Gastrocnemius medialis (tissue), 4 donors: Measurements from ENCODE around the gene PLA2G4A. TPM values are rescaled to one million over a fixed set of nuclear protein-coding genes. Genes with fewer than 3 reads are reported as not detected.

Experiments
- ATAC-seq, 2 donors: fragments of 150-250 bp; one replicate each; pipeline ENCODE4 v1.9.1; 2016
- DNase-seq, 2 donors: peaks; one replicate each; pipeline ENCODE4 v3.0.0-alpha.2; 2019
- H3K27ac ChIP-seq, 4 donors: fragments of 200-600 bp; sonication (generic); 1 replicate in 1 of 4; 2 replicates in 3 of 4; pipeline ENCODE4 v1.5.1; 2016 to 2018; ENCODE audit warnings: mild to moderate bottlenecking in 2 of 4, moderate library complexity in 1 of 4
- H3K27me3 ChIP-seq, 3 donors: fragments of 200-600 bp; sonication (generic) in 2 of 3; 1 replicate in 1 of 3; 2 replicates in 2 of 3; pipeline versions ENCODE4 v1.5.1 to v1.6.0; 2016 to 2019; ENCODE audit warnings: mild to moderate bottlenecking in 1 of 3, moderate library complexity in 1 of 3
- H3K36me3 ChIP-seq, 2 donors: fragments of 200-600 bp; sonication (generic) in 1 of 2; one replicate each; pipeline ENCODE4 v1.5.1; 2017 to 2018
- H3K4me1 ChIP-seq, 2 donors: fragments of 200-600 bp; sonication (generic) in 1 of 2; one replicate each; pipeline ENCODE4 v1.5.1; 2016 to 2017; ENCODE audit warnings: mild to moderate bottlenecking in 2 of 2
- H3K4me3 ChIP-seq, 4 donors: fragments of 200-600 bp; sonication (generic) in 3 of 4; 1 replicate in 1 of 4; 2 replicates in 3 of 4; pipeline ENCODE4 v1.5.1; 2016 to 2019; ENCODE audit warnings: mild to moderate bottlenecking in 2 of 4
- H3K9me3 ChIP-seq, 3 donors: fragments of 200-600 bp; sonication (generic) in 2 of 3; 1 replicate in 1 of 3; 2 replicates in 2 of 3; pipeline ENCODE4 v1.5.1; 2016 to 2019
- POLR2A ChIP-seq, 2 donors: fragments of 450-650 bp; IDR thresholded peaks; one replicate each; pipeline ENCODE4 v1.6.1; 2017; ENCODE audit warnings: antibody characterized with exemption in 2 of 2, mild to moderate bottlenecking in 2 of 2, moderate library complexity in 2 of 2
- in situ Hi-C, 4 donors: fragments of 200-750 bp; cut with MboI; loops; one replicate each; pipeline versions ENCODE4 v1.15.0 to v1.8.0; 2017; ENCODE audit warnings: low sequenced_read_pairs in 4 of 4
- intact Hi-C: fragments of 100-400 bp; cut with DNase I; formaldehyde crosslinking; loops from one replicate; pipeline ENCODE4 v1.15.1; 2023; ENCODE audit warnings: low total_unique reads
- total RNA-seq, 4 donors: library from RNA; depleted of rRNA; stranded (reverse); fragments of >200 nt; gene quantifications; one replicate each; pipeline versions ENCODE4 v1.1.0 to v1.2.3, GENCODE V29; 2016
- TF ChIP-seq, protein P1 (sequence below), 5 experiments: fragments of 450-650 bp in 3 of 5; fragments of 200-600 bp in 2 of 5; sonication (generic) in 2 of 5; IDR thresholded peaks in 4 of 5; conservative IDR thresholded peaks in 1 of 5; 1 replicate in 4 of 5; 2 replicates in 1 of 5; pipeline ENCODE4 v1.5.1; 2016 to 2019; ENCODE audit warnings: antibody characterized with exemption in 5 of 5, mild to moderate bottlenecking in 3 of 5, moderate library complexity in 3 of 5

PLA2G4A gene
- total RNA-seq, 4 donors from 2014 or later: 0.44 to 0.95 (median 0.75) TPM

DNA sequence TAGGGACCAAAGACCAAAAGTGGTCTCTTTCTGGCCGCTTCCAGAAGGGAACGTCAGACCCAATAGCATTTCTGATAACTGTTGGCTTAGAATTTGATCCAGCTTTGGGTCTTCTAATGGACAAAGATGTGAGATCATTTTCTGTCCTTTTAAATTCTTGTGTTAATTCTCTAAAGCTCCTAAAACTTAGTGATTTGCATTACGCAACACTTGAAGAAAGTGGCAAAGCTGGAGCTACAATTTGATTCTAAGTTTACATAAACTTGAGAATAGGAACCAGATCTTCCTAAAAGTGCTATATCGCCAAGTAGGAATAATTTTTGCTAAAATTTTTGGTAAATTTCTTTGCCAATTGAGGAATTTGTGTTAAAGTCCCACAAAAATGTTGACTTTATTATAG, 21.6 kb upstream of the PLA2G4A start:
- in situ Hi-C loops: no loop called here
- no peak overlapping the region for H3K4me3 ChIP-seq
- no peak for DNase-seq
- TF ChIP-seq, protein P1, sequence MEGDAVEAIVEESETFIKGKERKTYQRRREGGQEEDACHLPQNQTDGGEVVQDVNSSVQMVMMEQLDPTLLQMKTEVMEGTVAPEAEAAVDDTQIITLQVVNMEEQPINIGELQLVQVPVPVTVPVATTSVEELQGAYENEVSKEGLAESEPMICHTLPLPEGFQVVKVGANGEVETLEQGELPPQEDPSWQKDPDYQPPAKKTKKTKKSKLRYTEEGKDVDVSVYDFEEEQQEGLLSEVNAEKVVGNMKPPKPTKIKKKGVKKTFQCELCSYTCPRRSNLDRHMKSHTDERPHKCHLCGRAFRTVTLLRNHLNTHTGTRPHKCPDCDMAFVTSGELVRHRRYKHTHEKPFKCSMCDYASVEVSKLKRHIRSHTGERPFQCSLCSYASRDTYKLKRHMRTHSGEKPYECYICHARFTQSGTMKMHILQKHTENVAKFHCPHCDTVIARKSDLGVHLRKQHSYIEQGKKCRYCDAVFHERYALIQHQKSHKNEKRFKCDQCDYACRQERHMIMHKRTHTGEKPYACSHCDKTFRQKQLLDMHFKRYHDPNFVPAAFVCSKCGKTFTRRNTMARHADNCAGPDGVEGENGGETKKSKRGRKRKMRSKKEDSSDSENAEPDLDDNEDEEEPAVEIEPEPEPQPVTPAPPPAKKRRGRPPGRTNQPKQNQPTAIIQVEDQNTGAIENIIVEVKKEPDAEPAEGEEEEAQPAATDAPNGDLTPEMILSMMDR (IDR thresholded peaks at IDR 0.05 in 4 of 5, conservative IDR thresholded peaks at IDR 0.05 in 1 of 5): no peak
- no peak for TF ChIP-seq POLR2A (IDR thresholded peaks at IDR 0.05)
- no peak for ATAC-seq
- H3K9me3 ChIP-seq: no peaks in the 10 kb centered on the region
- no peak overlapping the region for H3K27ac ChIP-seq
- no peaks in the 10 kb centered on the region for H3K27me3 ChIP-seq
- H3K4me1 ChIP-seq: no peaks in the 10 kb centered on the region
- intact Hi-C loops: no loop called here
- no peaks in the 10 kb centered on the region for H3K36me3 ChIP-seq

DNA sequence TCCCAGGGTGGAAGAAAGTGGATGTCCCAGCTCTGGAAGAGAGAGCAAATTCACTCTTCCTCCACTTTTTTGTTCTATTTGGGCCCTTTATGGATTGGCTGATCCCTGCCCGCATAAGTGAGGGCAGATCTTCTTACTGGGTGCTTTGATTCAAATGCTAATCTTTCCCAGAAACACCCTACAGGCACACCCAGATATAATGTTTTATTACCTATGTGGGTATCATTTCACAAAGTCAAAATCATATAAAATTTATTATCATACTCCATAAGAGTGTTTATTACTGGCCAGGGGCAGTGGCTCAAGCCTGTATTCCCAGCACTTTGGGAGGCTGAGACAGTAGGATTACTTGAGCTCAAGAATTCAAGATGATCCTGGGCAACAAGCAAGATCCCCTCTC, 16.9 kb upstream of the PLA2G4A start:
- DNase-seq (no peak), ATAC-seq (no peak)
- Histone ChIP-seq H3K27me3 (no peaks in the 10 kb centered on the region), H3K27ac (no peak overlapping the region), H3K4me3 (no peak overlapping the region), H3K4me1 (no peaks in the 10 kb centered on the region), H3K36me3 (no peaks in the 10 kb centered on the region), H3K9me3 (no peaks in the 10 kb centered on the region)
- in situ Hi-C loops (no loop called here), intact Hi-C loops (no loop called here)
- TF ChIP-seq, protein P1 (IDR thresholded peaks at IDR 0.05 in 4 of 5, conservative IDR thresholded peaks at IDR 0.05 in 1 of 5): no peak
- no peak for TF ChIP-seq POLR2A (IDR thresholded peaks at IDR 0.05)

DNA sequence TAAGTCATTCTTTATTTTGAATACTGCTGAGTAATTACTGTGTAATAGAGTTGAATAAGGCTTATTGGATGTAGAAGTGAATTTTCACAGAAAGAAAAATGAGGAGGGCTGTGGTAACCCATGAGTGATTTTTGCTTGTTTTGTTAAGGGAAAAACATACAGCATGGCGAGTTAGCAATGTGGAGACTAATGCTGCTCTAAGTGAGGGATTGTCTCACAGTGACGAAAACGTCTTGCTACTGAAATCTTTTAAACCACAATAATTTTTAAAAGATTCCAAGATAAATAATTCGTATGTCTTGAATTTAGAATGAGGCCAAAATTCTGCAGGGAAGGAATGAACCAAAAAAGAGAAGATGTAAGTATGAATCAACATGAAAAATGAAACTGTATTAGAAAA, 16.2 kb upstream of the PLA2G4A start:
- in situ Hi-C loops: no loop called here
- no peaks in the 10 kb centered on the region for H3K27me3 ChIP-seq
- H3K9me3 ChIP-seq: no peaks in the 10 kb centered on the region
- TF ChIP-seq POLR2A (IDR thresholded peaks at IDR 0.05): no peak
- TF ChIP-seq, protein P1 (IDR thresholded peaks at IDR 0.05 in 4 of 5, conservative IDR thresholded peaks at IDR 0.05 in 1 of 5): no peak
- no peak overlapping the region for H3K27ac ChIP-seq
- ATAC-seq (no peak), DNase-seq (no peak)
- intact Hi-C loops: no loop called here
- no peak overlapping the region for H3K4me3 ChIP-seq
- no peaks in the 10 kb centered on the region for H3K4me1 ChIP-seq
- H3K36me3 ChIP-seq: no peaks in the 10 kb centered on the region

DNA sequence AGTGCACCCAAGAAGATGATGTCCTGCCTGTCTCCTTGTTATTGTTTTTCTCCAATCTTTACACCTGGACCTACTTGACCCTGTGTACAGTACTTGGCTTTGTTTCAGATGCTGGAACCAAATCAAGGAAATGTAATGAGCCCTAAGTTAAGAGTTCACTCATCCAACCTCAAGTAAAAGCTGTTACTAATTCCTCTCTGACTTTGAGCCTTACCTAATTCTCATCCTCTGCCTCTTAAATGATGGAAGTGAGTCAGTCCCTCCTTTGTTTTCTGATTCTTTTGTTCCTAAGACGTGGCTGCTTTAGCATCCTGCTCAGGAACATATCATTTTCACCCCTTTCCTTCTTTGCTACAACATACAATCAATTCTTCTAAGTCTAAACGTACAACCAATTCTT, 15.3 kb upstream of the PLA2G4A start:
- Histone ChIP-seq H3K4me3 (no peak overlapping the region), H3K27me3 (no peaks in the 10 kb centered on the region), H3K36me3 (no peaks in the 10 kb centered on the region), H3K27ac (no peak overlapping the region), H3K4me1 (no peaks in the 10 kb centered on the region), H3K9me3 (no peaks in the 10 kb centered on the region)
- intact Hi-C loops: no loop called here
- ATAC-seq (no peak), DNase-seq (no peak)
- TF ChIP-seq, protein P1 (IDR thresholded peaks at IDR 0.05 in 4 of 5, conservative IDR thresholded peaks at IDR 0.05 in 1 of 5): no peak
- in situ Hi-C loops: no loop called here

DNA sequence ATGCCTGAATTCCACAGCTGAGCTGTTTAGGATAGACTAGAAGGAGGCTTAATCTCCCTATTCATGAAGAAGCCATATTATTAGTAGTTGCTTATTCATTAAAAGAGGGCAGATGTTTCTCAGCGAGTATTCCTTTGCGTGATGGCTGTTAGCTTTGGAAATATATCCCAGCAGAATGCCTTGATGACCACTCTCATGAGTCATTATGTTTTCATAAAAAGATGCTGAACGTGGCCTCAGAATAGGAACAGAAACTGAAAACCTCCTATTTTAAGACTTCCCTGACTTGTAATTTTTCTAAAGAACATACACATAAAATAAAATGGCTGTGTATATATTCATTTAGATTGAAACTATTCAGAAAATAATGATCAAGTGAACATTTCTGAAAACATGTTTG, 9.6 kb upstream of the PLA2G4A start:
- in situ Hi-C loops: no loop called here
- Histone ChIP-seq H3K36me3 (no peaks in the 10 kb centered on the region), H3K27ac (no peak overlapping the region), H3K27me3 (no peaks in the 10 kb centered on the region), H3K4me1 (no peaks in the 10 kb centered on the region), H3K9me3 (no peaks in the 10 kb centered on the region), H3K4me3 (no peak overlapping the region)
- intact Hi-C loops: no loop called here
- ATAC-seq (no peak), DNase-seq (no peak)
- TF ChIP-seq, protein P1 (IDR thresholded peaks at IDR 0.05 in 4 of 5, conservative IDR thresholded peaks at IDR 0.05 in 1 of 5): no peak
- no peak for TF ChIP-seq POLR2A (IDR thresholded peaks at IDR 0.05)
